PC-9 (cell line): ENCODE results near the gene KIFBP.

Experiments used
- CTCF ChIP-seq: fragments of 200-600 bp; sonication (generic); conservative IDR thresholded peaks from 2 replicates; pipeline ENCODE4 v1.6.1; 2017; ENCODE audit warnings: mixed run types, antibody characterized with exemption, mild to moderate bottlenecking, moderate library complexity
- EZH2 ChIP-seq: fragments of 200-600 bp; sonication (generic); IDR thresholded peaks from 2 replicates; pipeline ENCODE4 v1.8.0; 2017; ENCODE audit warnings: antibody characterized with exemption, low read depth

DNA sequence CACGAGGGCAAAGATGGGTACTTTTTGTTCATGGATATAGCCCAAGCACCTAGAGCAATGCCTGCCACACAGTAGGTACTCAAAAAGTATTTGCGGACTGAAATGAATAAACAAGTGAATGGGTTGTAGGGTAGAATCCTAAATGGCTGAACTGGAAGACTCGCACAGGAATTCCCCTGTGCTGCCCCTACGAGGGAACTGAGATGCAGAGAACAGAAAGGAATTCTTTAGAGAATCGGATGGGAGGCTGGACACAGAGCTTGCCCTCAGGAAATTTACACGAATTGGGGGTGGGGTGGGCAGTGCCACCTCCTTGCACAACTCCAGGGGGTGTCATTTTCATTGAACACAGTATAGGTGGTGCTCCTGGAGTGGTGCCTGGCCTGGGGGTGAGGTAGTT, 64.1 kb downstream of the KIFBP start:
- no peak for TF ChIP-seq CTCF
- no peak for TF ChIP-seq EZH2
